Stimulated activated CD8-positive, alpha-beta memory T cell treated with anti-CD3 and anti-CD28 coated beads, Interleukin-2, amount 100 ng/mL, for 1 hour (primary cell): ENCODE results near the gene DLG2.
"Not testable (repeated sequence)": the region's sequence is repeated elsewhere in the genome, so short reads cannot be mapped to it uniquely, and the experiment has no call there.

Source experiments
- DNase-seq, 2 donors: peaks; one replicate each; pipeline ENCODE4 v3.0.0-alpha.2; 2020; ENCODE audit warnings: low read depth in 2 of 2

DLG2 gene

GRCh38 chr11:85110246-85110645 lies 516.9 kb downstream of the DLG2 start:
- not testable (repeated sequence) for DNase-seq

- no peak for DNase-seq
Measured at GRCh38 chr11:85109141-85109540, 518.0 kb downstream of the DLG2 start.

GRCh38 chr11:85105868-85106267 lies 521.3 kb downstream of the DLG2 start:
- DNase-seq: no peak

GRCh38 chr11:85099522-85099921 lies 527.6 kb downstream of the DLG2 start:
- no peak for DNase-seq

GRCh38 chr11:85098996-85099395 lies 528.1 kb downstream of the DLG2 start:
- no peak for DNase-seq

- no peak for DNase-seq
Measured at GRCh38 chr11:85096939-85097338, 530.2 kb downstream of the DLG2 start.

- no peak for DNase-seq
Measured at GRCh38 chr11:85095239-85095638, 531.9 kb downstream of the DLG2 start.

- DNase-seq: no peak
Measured at GRCh38 chr11:85094795-85095194, 532.3 kb downstream of the DLG2 start.

- no peak for DNase-seq
Measured at GRCh38 chr11:85089654-85090053, 537.5 kb downstream of the DLG2 start.

GRCh38 chr11:85088286-85088685 lies 538.9 kb downstream of the DLG2 start:
- DNase-seq: no peak

- no peak for DNase-seq
Measured at GRCh38 chr11:85086504-85087284, 540.5 kb downstream of the DLG2 start.

GRCh38 chr11:85076535-85077330 lies 550.4 kb downstream of the DLG2 start:
- DNase-seq: no peak

GRCh38 chr11:85062659-85063058 lies 564.5 kb downstream of the DLG2 start:
- DNase-seq: no peak

GRCh38 chr11:85052636-85053035 lies 574.5 kb downstream of the DLG2 start:
- DNase-seq: no peak

- DNase-seq: no peak
Measured at GRCh38 chr11:85048801-85049200, 578.3 kb downstream of the DLG2 start.

GRCh38 chr11:85045716-85046115 lies 581.4 kb downstream of the DLG2 start:
- DNase-seq: no peak

- no peak for DNase-seq
Measured at GRCh38 chr11:85044911-85045310, 582.2 kb downstream of the DLG2 start.

- DNase-seq: no peak
Measured at GRCh38 chr11:85042361-85042760, 584.8 kb downstream of the DLG2 start.

- no peak for DNase-seq
Measured at GRCh38 chr11:85040166-85040565, 587.0 kb downstream of the DLG2 start.

GRCh38 chr11:85029964-85030363 lies 597.2 kb downstream of the DLG2 start:
- no peak for DNase-seq

GRCh38 chr11:85028329-85029101 lies 598.6 kb downstream of the DLG2 start:
- no peak for DNase-seq

GRCh38 chr11:85027346-85027745 lies 599.8 kb downstream of the DLG2 start:
- DNase-seq: no peak
